ENCODE results near the gene PRDX5. TPM values are rescaled to one million over a fixed set of nuclear protein-coding genes. Genes with fewer than 3 reads are reported as not detected.

PRDX5 gene
- total RNA-seq, 2 donors from 2014 or later, result 108 to 224 TPM

DNA sequence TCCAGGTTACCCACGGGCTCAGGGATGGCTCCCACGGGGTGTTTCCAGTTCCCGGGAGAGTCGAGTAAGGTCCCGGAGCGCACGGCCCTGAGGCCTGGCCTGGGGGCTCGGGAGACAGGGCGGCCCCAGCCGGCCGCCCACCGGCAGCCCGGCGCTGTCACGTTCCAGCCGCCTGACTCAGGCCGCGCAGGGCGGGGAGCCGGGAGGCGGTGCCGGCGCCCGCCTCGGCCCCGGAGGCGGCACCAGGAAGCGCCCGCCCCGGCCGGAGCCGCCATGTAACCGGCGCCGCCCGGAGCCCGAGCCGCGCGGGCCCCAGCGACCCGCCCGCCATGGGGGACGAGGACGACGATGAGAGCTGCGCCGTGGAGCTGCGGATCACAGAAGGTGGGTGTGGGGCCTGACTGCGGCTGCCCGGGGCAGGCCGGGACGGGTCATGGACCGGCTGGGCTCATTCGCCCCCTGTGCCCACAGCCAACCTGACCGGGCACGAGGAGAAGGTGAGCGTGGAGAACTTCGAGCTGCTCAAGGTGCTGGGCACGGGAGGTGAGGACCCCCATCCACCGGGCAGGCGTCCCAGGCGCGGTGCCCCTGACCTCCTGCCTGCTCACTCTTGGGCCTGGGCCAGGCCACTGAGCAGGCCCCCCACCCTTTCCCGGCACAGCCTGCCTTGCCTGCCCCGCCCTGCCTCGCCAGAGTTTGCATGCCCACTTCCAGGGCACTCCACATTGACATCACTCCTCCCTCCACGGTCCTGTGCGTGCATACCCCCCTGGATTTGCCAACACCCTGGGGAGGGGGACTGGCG lies 41.2 kb downstream of the PRDX5 start, which contains the start of gene RPS6KA4:
Gene RPS6KA4, plus strand, starts transcription at position 256 of the 805 bp plus-strand sequence. Its CDS starts 74 bp downstream, at position 330.
- peak; percentile 79 for ATAC-seq
- Histone ChIP-seq H3K4me1 (peaks cover 50% of the 10 kb centered on the region), H3K4me3 (peak within 1 kb of the TSS; percentile 55 to 70), H3K27ac (peak within 1 kb of the TSS; percentile 45 to 83 (median 78)), H3K9me3 (no peaks in the 10 kb centered on the region), H3K27me3 (no peaks in the 10 kb centered on the region), H3K36me3 (replicated peaks in 1 of 2; ENCODE audit: insufficient read depth in 1 of 2, low read depth in 2 of 2) (peaks cover 0 to 6% of the 10 kb centered on the region in 2 donors)
- intact Hi-C loops (cut with DNase I), result no loop called here
- 1 to 4% methylated on average over 12 to 55 of the region's 70 CpGs for WGBS, 2 donors
- TF ChIP-seq, protein P1, sequence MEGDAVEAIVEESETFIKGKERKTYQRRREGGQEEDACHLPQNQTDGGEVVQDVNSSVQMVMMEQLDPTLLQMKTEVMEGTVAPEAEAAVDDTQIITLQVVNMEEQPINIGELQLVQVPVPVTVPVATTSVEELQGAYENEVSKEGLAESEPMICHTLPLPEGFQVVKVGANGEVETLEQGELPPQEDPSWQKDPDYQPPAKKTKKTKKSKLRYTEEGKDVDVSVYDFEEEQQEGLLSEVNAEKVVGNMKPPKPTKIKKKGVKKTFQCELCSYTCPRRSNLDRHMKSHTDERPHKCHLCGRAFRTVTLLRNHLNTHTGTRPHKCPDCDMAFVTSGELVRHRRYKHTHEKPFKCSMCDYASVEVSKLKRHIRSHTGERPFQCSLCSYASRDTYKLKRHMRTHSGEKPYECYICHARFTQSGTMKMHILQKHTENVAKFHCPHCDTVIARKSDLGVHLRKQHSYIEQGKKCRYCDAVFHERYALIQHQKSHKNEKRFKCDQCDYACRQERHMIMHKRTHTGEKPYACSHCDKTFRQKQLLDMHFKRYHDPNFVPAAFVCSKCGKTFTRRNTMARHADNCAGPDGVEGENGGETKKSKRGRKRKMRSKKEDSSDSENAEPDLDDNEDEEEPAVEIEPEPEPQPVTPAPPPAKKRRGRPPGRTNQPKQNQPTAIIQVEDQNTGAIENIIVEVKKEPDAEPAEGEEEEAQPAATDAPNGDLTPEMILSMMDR (IDR thresholded peaks at IDR 0.05), result peak in 1 of 7 experiments; percentile 30
- peak; percentile 32 to 50 (median 44) for TF ChIP-seq POLR2A (IDR thresholded peaks at IDR 0.05)
- peak; percentile 62 to 77 (median 65) for DNase-seq

- 59 to 78% methylated on average over 24 to 38 of the region's 38 CpGs for WGBS, 2 donors
- Histone ChIP-seq H3K9me3 (no peaks in the 10 kb centered on the region), H3K36me3 (replicated peaks in 1 of 2; ENCODE audit: insufficient read depth in 1 of 2, low read depth in 2 of 2) (peaks cover 0 to 6% of the 10 kb centered on the region in 2 donors), H3K4me1 (peaks cover 49% of the 10 kb centered on the region), H3K4me3 (peak overlapping the region; percentile 55 to 70), H3K27me3 (no peaks in the 10 kb centered on the region), H3K27ac (peak overlapping the region in 2 of 4 donors; percentile 74 to 82)
- ATAC-seq (no peak), DNase-seq (peak in 1 of 4 donors; percentile 23)
- TF ChIP-seq, protein P1 (IDR thresholded peaks at IDR 0.05), result no peak
- TF ChIP-seq POLR2A (IDR thresholded peaks at IDR 0.05), result no peak
- intact Hi-C loops (cut with DNase I), result no loop called here
These were observed 42.0 kb downstream of the PRDX5 start for GRCh38 chr11:64359712-64360445.

GRCh38 chr11:64360448-64360921 lies 42.6 kb downstream of the PRDX5 start:
- intact Hi-C loops (cut with DNase I), result no loop called here
- 71 to 76% methylated on average over 3 to 13 of the region's 13 CpGs for WGBS, 2 donors
- no peak overlapping the region for H3K4me3 ChIP-seq
- H3K9me3 ChIP-seq, result no peaks in the 10 kb centered on the region
- no peak for DNase-seq
- H3K36me3 ChIP-seq (replicated peaks in 1 of 2; ENCODE audit: insufficient read depth in 1 of 2, low read depth in 2 of 2), result peaks cover 0 to 9% of the 10 kb centered on the region in 2 donors
- no peak for ATAC-seq
- TF ChIP-seq POLR2A (IDR thresholded peaks at IDR 0.05), result no peak
- TF ChIP-seq, protein P1 (IDR thresholded peaks at IDR 0.05), result no peak
- peaks cover 43% of the 10 kb centered on the region for H3K4me1 ChIP-seq
- no peaks in the 10 kb centered on the region for H3K27me3 ChIP-seq
- no peak overlapping the region for H3K27ac ChIP-seq

GRCh38 chr11:64361659-64362058 lies 43.7 kb downstream of the PRDX5 start:
- no peak for TF ChIP-seq POLR2A (IDR thresholded peaks at IDR 0.05)
- TF ChIP-seq, protein P1 (IDR thresholded peaks at IDR 0.05), result no peak
- no peak overlapping the region for H3K4me3 ChIP-seq
- peaks cover 0 to 17% of the 10 kb centered on the region in 2 donors for H3K36me3 ChIP-seq (replicated peaks in 1 of 2; ENCODE audit: insufficient read depth in 1 of 2, low read depth in 2 of 2)
- H3K9me3 ChIP-seq, result no peaks in the 10 kb centered on the region
- peaks cover 33% of the 10 kb centered on the region for H3K4me1 ChIP-seq
- intact Hi-C loops (cut with DNase I), result no loop called here
- ATAC-seq, result no peak
- H3K27ac ChIP-seq, result no peak overlapping the region
- DNase-seq, result no peak
- WGBS, 2 donors, result 90 to 92% methylated on average over 5 to 16 of the region's 18 CpGs
- H3K27me3 ChIP-seq, result no peaks in the 10 kb centered on the region
